Renal cortex interstitium (tissue), 11 donors: Measurements from ENCODE around the gene ZNF513. TPM values are rescaled to one million over a fixed set of nuclear protein-coding genes. Genes with fewer than 3 reads are reported as not detected.
"Not testable (repeated sequence)": the region's sequence is repeated elsewhere in the genome, so short reads cannot be mapped to it uniquely, and the experiment has no call there.

Source experiments
- DNase-seq, 11 donors: peaks; one replicate each; pipeline ENCODE4 v3.0.0-alpha.2; 2013; ENCODE audit warnings: low read depth in 9 of 11, low spot score in 4 of 11; ENCODE audit errors: extremely low read depth in 1 of 11
- polyA plus RNA-seq, 3 donors: library from polyadenylated mRNA; unstranded; fragments of 120-200 nt; gene quantifications; one replicate each; pipeline ENCODE4 v1.2.1, GENCODE V29; 2013; ENCODE audit not compliant: insufficient read length in 3 of 3

The ZNF513 gene
- polyA plus RNA-seq, 3 donors = 14.9 to 22.5 (median 21.0) TPM

- peak; percentile 97 to 99 (median 99) for DNase-seq
These were observed 10.3 kb downstream of the ZNF513 start, which contains the start of the genes EIF2B4 and SNX17 for GRCh38 chr2:27370026-27370815. EIF2B4 (minus strand) TSS chr2:27370338; CDS start chr2:27370314, 24 bp downstream. SNX17 (plus strand) TSS chr2:27370616; CDS start chr2:27370744, 128 bp downstream.

DNA sequence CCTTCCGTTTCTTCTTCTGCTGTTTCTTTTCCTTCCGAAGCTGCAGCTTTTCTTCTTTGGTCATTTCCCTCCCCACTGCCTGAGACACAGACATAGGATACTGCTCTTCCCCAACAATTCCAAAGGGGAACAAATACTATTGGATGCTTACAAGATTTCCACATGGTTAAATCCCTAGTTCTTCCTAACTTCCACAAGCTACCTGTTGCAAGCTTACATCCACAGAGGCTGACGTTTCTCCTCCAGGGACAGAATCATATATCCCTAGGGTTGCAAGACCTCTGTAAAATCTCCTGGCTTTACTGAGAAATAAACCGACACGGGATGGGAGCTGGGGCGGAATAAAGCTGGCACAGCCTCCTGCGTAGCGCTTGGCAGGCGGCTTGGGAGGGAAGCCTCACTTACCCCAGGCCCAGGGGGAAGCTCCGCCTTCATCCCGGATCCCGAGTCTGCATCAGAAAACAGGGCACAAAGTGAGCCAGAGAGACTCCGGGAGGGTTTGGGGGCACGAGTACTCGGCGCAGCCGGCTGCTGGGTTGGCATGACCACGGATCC lies 11.0 kb downstream of the ZNF513 start:
- no peak for DNase-seq

DNA sequence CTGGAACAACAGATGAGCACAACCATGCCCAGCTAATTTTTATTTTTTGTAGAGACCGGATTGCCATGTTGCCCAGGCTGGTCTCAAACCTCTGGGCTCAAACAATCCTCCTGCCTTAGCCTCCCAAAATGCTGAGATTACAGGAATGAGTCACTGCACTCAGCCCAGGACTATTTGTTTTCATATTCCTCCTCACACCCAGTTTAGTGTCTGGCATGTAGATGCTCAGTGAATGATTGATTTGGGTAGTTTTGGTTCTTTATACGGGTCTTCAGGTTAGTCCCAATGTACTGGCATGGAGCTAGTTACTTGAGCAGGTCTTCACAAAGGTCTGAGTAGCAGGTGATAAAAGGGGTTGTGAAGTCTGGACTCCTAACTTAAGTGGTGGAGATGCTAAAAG lies 16.6 kb downstream of the ZNF513 start:
- no peak for DNase-seq

DNA sequence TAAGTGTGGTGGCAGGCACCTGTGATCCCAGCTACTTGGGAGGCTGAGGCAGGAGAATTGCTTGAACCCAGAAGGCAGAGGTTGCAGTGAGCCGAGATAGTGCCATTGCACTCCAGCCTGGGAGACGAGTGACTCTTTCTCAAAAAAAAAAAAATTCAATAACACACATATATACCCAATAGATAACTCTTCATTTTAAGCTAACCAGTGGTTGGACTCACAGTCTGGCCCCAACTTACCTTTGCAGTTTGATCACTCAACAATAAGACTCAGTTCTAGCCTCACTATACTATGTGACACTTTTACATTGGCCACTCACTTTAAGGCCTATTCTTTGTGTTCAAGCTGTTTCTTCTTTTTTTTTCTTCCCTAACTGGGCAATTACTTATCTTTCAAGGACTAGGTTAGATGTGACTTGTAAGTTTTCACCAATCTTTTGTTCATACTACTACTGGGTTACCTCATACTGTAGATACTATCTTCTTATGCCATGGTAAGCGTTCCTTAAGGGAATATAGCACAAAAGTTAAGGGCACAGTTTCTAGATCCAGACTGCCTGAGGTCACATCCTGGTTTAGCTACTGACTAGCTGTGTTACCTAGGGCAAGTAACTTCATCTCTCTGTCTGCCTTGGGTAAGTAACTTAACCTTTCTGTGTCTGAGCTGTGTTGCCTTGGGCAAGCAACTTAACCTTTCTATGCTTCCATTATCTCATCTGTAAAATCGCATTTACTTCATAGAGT lies 17.7 kb downstream of the ZNF513 start:
- no peak for DNase-seq

DNA sequence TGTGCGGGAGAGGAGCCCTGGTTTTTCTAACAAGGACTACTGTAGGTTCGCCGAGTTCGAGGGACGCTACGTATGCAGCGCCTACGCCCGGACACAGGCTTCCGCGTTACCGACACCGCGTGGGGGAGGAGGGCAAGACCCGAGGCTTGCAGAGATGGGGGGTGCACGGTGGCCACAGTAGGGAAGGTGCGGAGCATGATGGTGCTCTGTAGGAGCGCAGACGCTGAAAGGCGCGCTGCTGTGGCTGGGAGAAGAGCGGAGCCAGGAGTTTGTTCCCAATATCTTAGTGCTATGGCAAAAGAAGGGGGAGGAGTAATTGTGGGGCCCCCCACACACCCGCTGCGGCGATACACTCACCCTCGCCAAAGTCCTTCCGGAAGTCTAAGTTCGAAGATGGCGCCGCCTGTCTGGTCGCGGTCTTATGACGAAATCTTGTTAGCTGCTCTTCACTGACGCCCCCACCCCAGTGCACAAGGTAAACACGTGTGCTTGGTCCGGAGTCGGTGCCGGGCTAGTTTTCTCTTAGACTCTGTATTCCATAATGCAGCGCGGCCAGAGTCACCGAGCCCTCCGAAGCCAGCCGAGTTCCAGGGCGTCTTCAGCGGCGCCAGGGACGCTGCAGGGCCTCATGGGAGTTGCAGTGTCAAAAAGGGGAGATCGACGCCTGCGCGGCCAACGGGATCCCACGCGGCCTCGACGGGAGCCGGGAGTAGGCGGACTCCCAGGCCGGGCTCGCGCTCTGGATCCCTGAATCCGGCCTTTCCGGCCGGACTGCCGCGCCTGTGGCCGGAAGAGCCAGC lies 24.0 kb downstream of the ZNF513 start, which contains the start of gene GTF3C2:
Gene GTF3C2 (minus strand): TSS at position 383 of the 800 bp plus-strand sequence. CDS start 13,210 bp downstream, outside the sequence.
- DNase-seq = peak; percentile 91 to 98 (median 97)

- DNase-seq = peak in 1 of 11 donors; percentile 5
These were observed 24.5 kb downstream of the ZNF513 start for GRCh38 chr2:27356056-27356381.

DNA sequence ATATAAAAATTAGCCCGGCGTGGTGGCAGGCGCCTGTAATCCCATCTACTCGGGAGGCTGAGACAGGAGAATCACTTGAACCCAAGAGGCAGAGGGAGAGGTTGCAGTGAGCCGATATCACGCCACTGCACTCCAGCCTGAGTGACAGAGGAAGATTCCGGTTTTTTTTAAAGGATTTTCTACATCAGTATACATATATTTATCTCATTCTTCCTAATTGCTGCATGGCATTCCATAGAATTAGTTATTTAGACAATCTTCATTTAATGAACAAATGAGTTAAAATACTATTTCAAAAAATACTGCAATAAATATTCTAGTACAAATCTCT lies 26.0 kb downstream of the ZNF513 start:
- no peak for DNase-seq

DNA sequence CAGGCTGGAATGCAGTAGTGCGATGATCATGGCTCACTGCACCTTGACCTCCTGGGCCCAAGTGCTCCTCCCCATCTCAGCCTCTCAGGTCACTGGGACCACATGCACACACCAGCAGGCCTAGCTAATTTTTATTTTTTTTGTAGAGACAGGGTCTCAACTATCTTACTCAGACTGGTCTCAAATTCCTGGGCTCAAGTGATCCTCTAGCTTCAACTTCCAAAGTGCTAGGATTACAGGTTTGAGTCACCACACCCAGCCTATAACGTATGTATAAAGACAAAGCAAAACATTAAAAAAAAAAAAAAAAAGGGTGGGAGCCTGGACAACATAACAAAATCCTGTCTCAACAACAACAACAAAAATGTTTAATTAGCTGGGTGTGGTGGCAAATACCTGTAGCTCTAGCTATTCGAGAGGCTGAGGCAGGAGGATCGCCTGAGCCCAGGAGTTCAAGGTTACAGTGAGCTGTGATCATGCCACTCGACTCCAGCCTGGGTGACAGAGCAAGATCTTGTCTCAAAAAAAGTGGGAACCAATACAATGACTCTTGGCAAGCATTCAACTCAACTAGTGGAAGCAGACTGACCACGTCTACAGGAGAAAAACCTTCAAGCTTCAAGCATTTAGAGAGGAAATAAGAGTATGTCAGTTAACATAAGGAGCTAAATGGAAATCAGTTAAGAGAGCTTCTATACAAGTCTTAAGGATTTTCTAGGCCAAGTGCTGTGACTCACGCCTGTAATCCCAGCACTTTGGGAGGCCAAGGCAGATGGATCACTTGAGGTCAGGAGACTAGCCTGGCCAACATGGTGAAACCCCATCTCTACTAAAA lies 26.6 kb downstream of the ZNF513 start:
- DNase-seq = peak in 1 of 11 donors; percentile 3

DNA sequence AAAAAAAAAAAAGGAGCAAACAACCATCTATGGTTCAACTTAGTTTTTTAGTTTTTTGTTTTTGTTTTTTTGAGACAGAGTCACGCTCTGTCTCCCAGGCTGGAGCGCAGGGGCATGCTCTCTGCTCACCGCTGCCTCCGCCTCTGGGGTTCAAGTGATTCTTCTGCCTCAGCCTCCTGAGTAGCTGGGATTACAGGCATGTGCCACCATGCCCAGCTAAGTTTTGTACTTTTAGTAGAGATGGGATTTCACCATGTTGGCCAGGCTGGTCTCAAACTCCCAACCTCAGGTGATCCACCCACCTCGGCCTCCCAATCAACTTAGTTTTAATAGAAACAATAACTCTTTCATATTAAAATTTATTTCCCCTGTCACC lies 27.2 kb downstream of the ZNF513 start:
- DNase-seq = not testable (repeated sequence)

DNA sequence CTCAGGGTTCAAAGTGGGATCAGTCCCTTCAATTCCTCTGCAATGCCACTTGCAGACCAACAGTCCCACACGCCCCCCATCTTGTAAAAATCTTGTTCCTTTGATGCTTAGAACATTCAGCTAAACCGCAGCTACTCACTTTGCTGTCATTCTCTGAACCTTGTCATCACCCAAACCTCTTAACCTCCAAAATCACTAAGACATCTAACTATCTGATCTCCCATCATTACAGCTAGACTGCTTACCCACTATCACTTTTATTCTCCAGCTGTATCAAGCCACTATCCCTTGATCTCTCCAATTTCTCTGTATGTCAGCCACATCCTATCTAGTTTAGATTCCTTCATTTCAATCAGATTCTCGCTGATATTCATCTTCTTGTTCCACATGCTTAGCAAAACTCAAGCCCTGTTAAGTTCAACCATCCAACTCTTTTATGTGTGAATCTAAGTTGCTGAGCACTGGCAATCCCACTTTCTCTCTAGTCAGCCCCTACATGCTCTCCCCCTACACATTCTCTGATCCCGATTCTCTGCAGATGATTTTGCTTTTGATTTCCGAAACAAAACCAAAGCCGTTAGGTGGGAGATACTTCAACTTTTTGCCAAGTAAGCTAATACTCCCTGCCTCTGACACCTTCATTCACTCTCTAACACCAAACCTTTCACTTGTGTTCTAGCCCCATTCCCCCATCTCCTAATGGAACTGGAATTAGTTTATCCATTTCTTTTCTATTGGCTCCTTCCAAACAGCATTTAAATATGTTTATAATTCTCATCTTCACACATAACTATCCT lies 28.5 kb downstream of the ZNF513 start:
- DNase-seq = no peak

- DNase-seq = no peak
These were observed 30.3 kb downstream of the ZNF513 start for GRCh38 chr2:27350106-27350693.

DNA sequence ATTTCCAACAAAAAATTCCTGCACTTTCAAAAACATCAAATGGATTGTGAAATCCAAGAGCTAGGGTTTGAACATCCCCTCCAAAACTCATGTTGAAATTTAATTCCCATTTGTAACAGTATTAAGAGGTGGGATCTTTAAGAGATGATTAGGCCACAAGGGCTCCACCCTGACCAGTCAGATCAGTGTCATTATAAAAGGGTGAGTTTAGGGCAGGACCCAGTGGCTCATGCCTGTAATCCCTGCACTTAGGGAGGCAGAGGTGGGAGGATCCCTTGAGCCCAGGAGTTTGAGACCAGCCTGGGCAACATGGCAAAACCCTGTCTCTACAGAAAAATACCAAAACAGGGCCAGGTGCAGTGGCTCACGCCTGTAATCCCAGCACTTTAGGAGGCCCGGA lies 32.9 kb downstream of the ZNF513 start:
- no peak for DNase-seq

- DNase-seq = no peak
These were observed 44.4 kb downstream of the ZNF513 start for GRCh38 chr2:27336173-27336572.

- no peak for DNase-seq
These were observed 45.2 kb downstream of the ZNF513 start for GRCh38 chr2:27335311-27335710.
